ENCODE results near the gene PDE8B.
A peak's percentile ranks its signal among the peaks of the same experiment; 100 is the strongest.

Gene PDE8B

GRCh38 chr5:77285251-77285841 is 74.9 kb downstream of the PDE8B start:
- no peak for DNase-seq (ENCODE audit: low read depth in 2 of 2)

DNA sequence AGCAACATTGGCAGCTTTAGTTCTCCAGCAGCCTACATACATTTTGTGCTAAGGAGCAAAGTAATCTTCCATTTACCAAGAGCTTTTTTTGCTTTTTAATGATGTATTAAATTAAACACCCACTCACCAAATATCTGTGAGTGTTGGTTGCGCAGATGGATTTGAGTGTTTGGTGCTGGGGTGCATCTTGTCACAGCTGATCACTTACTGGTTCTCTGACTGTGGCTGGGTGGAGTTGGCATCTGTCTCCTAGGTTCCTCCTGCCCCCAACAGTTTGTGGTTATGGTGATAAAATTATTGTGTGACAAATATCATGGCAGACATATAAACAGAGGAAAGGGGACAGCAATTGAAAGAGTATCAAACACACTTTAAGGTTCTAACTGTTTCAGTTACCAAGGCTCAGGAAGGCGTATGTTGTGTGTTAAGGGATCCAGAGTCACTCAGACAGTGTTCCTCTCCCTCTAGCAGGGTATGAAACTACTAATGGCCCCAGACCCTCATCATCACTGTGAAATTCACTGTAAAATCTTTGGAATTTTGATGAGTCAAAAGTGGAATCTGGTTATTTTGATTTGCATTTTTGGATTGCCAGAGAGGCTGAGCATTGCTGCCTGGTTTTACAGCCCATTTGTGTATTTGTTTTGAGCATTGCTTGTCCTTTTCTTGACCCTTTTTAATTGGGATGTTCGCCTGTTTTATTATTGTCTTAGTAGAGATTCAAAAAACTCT is 81.7 kb downstream of the PDE8B start:
- DNase-seq (ENCODE audit: low read depth in 2 of 2), result no peak

DNA sequence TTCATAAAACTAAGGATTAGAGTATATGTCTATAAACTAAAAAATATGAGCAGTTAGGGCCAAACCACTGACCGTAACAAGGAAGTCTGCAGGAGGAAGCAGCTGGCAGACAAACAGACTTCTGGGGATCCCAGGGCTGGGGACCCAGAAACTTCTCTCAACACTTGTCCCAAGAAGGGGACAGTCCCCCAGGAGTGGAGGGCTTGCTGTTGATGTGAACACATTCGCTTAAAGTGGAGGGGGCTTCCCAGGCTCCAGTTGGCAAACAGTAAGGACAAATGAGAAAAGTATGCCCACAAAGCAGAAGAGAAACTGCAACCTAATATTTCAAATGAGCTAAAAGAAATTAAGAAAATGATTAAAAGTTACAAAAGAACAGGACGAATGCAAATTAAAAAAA is 83.7 kb downstream of the PDE8B start:
- DNase-seq (ENCODE audit: low read depth in 2 of 2), result no peak

DNA sequence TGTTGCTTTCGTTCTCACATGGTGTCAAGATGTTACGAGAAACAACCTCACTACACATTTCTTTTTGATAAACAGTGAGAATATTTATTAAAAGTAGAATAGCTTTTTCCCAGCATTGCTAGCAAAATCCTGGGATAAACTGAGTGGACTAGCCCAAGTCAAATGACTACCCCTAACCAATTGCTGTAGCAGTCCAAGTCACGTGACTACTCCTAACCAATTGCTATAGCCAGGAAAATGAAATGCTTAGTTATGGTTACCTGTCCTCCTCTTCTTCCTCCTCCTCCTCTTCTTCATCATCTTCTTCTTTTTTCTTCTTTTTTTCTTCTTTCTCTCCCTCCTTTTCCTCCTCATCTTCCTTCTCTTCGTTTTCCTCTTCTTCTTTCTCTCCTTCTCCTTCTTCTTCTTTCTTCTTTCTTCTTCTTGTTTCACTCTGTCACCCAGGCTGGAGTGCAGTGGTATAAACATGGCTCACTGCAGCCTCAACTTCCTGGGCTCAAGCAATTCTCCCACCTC is 85.4 kb downstream of the PDE8B start:
- DNase-seq (ENCODE audit: low read depth in 2 of 2), result no peak

- no peak for DNase-seq (ENCODE audit: low read depth in 2 of 2)
Observed at GRCh38 chr5:77298146-77298545, 87.7 kb downstream of the PDE8B start.

GRCh38 chr5:77300451-77300850 is 90.0 kb downstream of the PDE8B start:
- DNase-seq (ENCODE audit: low read depth in 2 of 2), result no peak

DNA sequence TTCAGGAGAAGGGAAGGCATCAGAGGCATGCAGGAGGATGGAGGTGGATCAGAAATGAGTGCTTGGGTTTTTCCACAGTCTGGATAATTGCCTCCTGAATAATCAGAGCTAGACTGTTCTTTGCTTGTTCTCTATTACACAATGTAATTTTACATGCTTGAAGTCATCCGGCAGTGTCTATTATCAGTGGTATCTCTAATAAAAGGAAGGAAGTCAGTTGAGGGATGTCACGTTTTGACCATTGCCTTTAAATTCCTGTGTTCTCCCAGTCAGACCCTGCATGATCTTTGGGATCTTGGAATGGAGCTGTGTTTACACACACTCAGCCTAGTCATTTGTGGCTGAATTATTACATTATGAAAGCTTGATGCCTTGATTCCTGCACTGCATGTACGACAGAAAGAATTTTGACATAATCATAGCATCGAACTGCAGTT is 91.0 kb downstream of the PDE8B start:
- DNase-seq (ENCODE audit: low read depth in 2 of 2), result no peak

GRCh38 chr5:77302247-77302646 is 91.8 kb downstream of the PDE8B start:
- no peak for DNase-seq (ENCODE audit: low read depth in 2 of 2)

GRCh38 chr5:77302653-77303052 is 92.2 kb downstream of the PDE8B start:
- peak in 1 of 2 donors; percentile 3 for DNase-seq (ENCODE audit: low read depth in 2 of 2)

DNA sequence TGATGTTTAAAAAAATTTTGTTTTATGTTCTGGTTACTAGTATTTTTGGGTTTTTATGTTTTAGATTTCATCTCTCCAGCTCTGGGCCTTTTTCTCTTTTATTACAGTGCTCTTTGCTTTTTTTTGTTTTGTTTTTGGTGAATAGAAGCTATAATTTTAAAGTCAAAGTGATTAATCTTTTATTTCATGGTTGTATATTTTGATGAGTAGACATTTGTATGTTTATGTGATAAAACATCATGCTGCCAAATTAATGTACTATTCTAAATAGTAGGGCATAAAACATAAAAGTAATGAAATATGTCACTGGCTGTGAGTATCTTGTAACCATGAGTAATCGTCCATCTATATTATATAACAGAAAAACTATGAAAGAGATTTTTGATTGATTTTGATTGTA is 93.9 kb downstream of the PDE8B start:
- no peak for DNase-seq (ENCODE audit: low read depth in 2 of 2)

DNA sequence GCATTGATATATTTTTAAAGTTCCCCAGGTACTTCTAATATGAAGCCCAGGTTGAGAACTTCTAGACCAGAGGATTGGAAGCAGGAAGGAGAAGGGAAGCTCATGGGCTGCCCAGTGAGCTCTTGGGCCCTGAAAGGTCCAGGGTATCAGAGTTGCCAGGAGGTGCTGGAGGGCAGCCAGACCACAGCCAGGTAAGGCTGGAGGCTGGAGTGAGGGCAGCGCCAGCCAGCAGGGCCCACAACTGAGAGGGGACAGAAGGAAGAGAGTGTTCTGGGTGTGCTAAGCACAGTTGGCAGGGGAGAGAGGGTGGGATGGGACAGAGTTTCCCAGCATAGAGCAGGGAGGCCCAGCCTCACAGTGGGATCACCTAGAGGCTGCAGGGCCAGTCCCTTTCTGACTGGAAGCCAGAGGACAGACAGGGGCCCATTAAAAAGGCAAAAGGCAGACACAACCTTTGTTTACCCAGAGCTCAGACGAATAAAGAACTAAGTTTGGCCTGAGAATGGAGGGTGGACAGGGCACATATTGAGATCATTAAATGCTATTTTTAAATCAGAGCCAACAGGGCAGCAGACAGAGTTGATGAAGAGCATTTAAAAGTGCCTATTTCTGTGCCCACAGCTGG is 94.9 kb downstream of the PDE8B start:
- DNase-seq (ENCODE audit: low read depth in 2 of 2), result no peak

DNA sequence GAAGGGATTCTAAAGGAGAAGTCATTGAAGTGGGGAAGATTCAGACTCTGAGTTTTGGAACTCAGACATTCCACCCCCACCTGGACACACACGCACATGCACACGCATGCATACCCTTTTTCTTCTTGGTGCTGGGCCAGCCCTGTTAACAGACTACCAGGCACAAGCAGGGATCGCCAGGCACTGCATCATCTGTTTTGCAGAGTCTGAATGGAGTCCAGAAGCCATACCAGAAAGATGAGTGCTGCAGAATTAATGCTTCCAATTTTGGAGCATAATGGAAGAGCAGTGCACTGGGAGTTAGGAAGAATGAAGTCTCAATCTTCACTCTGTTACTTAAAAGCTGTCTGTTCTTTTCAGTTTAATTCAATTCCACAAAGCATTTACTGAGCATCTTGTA is 95.5 kb downstream of the PDE8B start:
- no peak for DNase-seq (ENCODE audit: low read depth in 2 of 2)

GRCh38 chr5:77306531-77306930 is 96.1 kb downstream of the PDE8B start:
- no peak for DNase-seq (ENCODE audit: low read depth in 2 of 2)

GRCh38 chr5:77308154-77308960 is 97.9 kb downstream of the PDE8B start:
- DNase-seq (ENCODE audit: low read depth in 2 of 2), result no peak

DNA sequence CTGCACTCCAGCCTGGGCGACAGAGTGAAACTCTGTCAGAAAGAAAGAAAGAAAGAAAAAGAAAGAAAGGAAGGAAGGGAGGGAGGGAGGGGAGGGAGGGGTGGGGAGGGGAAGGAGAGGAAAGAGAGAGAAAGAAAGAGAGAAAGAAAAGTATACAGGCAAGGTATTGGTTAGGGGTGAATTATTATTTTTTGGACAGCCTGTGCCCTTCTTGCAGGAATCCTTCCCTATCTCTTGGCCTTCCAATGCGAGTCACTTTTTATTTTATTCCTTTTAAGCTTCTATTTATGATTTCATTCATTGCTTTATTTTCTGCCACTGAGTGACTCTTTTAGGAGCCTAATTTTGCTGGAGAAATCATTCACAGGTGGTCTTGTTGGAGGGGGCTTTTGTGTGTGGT is 98.7 kb downstream of the PDE8B start:
- DNase-seq (ENCODE audit: low read depth in 2 of 2), result no peak

GRCh38 chr5:77310494-77311213 is 100.2 kb downstream of the PDE8B start:
- DNase-seq (ENCODE audit: low read depth in 2 of 2), result no peak

- no peak for DNase-seq (ENCODE audit: low read depth in 2 of 2)
Observed at GRCh38 chr5:77311214-77311571, 100.7 kb downstream of the PDE8B start.

DNA sequence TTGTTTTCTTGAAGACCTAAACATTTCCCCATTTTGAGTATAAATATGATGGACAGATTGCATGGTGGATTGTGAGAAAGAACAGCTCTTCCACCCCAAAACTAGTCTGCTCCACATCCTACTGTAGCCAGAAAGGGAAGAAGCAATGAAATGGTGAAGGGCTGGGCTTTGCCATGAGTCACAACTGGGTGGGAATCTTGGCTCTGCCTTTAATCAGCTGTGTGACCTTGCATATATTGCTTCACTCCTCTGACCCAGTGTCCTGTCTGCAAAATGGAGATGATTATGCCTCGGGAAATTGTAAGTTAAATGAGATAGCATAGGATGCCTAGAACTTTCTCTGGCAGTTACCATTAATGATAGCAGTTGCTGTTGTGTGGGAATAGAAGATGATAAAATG is 101.9 kb downstream of the PDE8B start:
- no peak for DNase-seq (ENCODE audit: low read depth in 2 of 2)

DNA sequence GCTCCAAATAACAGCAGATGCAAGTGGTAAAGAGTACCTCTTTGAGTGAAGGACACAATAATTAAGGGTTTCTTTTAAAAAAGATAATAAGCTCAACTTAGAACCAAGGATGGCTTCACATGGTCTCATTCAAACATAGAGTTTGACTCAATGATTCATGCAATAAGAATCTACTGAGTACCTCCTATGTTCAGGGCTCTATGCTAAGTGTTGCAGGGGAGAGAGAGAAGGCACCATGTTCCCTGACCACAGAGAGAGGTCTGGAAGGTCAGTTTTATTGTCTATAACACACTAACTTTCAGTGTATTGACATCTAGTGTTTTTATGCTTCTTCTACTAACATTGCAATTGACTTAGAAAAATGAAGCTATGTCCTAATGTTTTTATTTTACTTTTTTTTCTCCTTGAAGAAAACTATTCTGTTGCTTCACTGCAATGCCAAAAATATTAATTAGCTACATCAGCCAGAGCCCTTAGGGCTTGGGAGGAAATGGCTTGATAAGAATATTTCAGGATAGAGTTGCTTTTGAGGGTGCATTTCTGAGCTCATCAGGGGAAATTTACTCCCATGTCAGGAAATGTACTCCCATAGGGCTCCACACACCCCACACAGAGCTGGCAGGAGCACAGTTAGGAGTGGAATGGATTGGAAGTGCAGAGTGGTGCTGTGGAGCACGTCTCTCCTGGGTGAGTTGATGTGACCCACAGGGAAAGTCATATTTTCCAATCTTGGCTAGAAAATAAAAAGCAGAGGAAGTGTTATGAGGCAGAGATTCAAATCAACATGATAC is 106.6 kb downstream of the PDE8B start:
- DNase-seq (ENCODE audit: low read depth in 2 of 2), result no peak

DNA sequence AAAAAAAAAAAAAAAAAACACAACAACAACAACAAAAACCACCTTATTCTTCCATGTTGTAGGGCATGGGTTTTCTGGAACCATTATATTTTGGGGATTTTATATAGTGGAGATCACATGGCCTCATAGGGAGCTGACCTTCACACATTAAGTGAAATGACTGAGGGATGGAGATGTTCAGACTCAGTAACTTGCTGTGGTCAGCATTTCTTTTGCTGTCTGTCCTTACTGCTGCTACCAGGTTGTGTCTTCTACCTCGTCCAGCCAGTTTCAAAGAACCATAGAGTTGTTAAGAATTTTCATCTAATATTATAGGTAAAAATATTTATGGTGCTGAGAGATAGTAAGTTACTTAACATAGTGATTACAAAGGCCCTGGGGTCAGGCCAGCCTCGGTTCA is 107.6 kb downstream of the PDE8B start:
- DNase-seq (ENCODE audit: low read depth in 2 of 2), result no peak

Measured in stimulated activated CD8-positive, alpha-beta memory T cell treated with anti-CD3 and anti-CD28 coated beads, Interleukin-15, amount 100 ng/mL, for 48 hours (primary cell).